ENCODE measurements around the gene CD48.
"Not testable (repeated sequence)": the region's sequence is repeated elsewhere in the genome, so short reads cannot be mapped to it uniquely, and the experiment has no call there.

The CD48 gene

GRCh38 chr1:160741612-160742348 lies 30.2 kb upstream of the CD48 start:
- no peak for DNase-seq (ENCODE audit: low read depth in 2 of 2)

GRCh38 chr1:160741092-160741501 lies 29.5 kb upstream of the CD48 start:
- no peak for DNase-seq (ENCODE audit: low read depth in 2 of 2)

DNA sequence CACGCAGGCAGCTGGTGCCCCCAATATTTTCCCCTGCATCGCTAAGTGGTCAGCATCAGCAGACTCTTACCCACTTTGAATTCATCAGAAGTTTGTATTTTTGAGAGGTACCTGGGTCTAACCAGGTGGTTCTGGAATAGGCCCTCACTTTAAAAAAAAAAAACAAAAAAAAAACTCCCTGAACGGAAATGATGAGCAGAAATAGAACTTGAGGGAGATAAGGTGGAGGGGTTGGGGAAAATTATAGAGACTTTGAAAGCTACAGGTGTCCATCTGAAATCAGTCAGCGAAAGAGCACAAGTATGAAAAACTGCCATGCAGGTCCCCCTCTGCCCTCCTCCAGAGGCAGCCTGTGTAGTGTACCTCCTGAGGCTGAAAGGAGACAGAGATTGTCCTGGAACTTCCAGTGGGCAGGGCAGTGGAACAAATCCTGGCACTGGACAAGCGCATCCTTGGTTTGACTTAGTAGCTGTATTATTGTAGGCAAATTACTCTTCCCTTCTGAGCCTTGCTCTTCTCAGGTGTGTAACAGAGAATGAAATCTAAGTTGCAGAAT lies 28.6 kb upstream of the CD48 start:
- no peak for DNase-seq (ENCODE audit: low read depth in 2 of 2)

DNA sequence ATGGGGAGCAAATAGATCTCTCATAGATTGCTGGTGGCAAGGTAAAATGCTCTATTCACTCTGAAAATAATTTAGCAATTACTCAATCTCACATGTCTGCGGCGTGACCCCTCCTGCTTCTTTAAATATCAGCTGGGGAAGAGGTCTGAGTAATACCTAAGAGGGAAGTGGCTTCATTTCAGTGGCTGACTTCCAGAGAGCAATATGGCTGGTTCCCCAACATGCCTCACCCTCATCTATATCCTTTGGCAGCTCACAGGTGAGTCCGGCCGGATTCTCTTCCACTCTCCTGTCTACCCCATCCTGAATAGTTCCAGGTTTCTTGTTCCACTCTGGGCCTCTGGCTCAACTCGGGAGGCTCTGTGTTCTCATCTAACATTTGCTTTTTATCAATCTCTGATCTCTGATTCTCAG lies 27.5 kb upstream of the CD48 start, which contains the start of gene SLAMF7:
Gene SLAMF7, plus strand, starts transcription at position 150 of the 414 bp plus-strand sequence. Its CDS starts 55 bp downstream, at position 205.
- no peak for DNase-seq (ENCODE audit: low read depth in 2 of 2)

- DNase-seq (ENCODE audit: low read depth in 2 of 2): no peak
These were observed 26.6 kb upstream of the CD48 start for GRCh38 chr1:160738271-160738670.

GRCh38 chr1:160734301-160734700 lies 22.7 kb upstream of the CD48 start:
- DNase-seq (ENCODE audit: low read depth in 2 of 2): no peak

- no peak for DNase-seq (ENCODE audit: low read depth in 2 of 2)
These were observed 22.3 kb upstream of the CD48 start for GRCh38 chr1:160733898-160734297.

DNA sequence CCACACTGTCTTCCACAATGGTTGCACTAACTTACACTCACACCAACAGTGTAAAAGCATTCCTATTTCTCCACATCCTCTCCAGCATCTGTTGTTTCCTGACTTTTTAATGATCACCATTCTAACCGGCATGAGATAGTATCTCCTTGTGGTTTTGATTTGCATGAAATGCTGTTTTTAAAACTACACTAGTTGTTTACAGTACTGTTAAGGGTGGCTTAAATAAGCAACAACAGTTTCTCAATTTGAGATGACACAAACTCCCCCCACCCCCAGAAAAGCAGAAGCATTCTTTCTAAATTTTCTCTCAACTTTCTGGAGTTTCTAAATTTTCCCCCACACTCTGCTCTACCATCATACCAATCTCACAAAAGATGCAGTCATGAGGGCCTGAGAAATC lies 20.4 kb upstream of the CD48 start:
- DNase-seq (ENCODE audit: low read depth in 2 of 2): no peak

GRCh38 chr1:160731564-160731963 lies 19.9 kb upstream of the CD48 start:
- not testable (repeated sequence) for DNase-seq (ENCODE audit: low read depth in 2 of 2)

DNA sequence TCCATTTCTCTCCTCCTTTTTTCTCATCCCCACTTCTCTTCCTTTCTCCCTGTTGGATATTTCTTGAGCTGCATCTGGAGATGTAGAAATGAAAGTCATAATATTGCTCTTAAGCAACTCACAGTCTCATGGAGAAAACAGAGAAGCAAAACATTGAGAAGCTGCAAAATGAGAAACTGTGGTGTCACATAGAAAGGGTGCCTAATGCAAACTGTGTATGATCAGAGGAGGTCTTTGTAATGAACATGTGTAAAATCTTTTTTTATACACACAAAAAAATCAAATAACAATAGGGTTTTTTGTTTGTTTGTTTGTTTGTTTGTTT lies 15.7 kb upstream of the CD48 start:
- DNase-seq (ENCODE audit: low read depth in 2 of 2): no peak

- DNase-seq (ENCODE audit: low read depth in 2 of 2): peak; percentile 44 to 46
These were observed 15.1 kb upstream of the CD48 start for GRCh38 chr1:160726498-160727315.

- DNase-seq (ENCODE audit: low read depth in 2 of 2): no peak
These were observed 14.5 kb upstream of the CD48 start for GRCh38 chr1:160726114-160726497.

GRCh38 chr1:160724465-160725242 lies 13.0 kb upstream of the CD48 start:
- DNase-seq (ENCODE audit: low read depth in 2 of 2): no peak

GRCh38 chr1:160723332-160723731 lies 11.7 kb upstream of the CD48 start:
- DNase-seq (ENCODE audit: low read depth in 2 of 2): no peak

- DNase-seq (ENCODE audit: low read depth in 2 of 2): no peak
These were observed 11.1 kb upstream of the CD48 start for GRCh38 chr1:160722726-160723125.

DNA sequence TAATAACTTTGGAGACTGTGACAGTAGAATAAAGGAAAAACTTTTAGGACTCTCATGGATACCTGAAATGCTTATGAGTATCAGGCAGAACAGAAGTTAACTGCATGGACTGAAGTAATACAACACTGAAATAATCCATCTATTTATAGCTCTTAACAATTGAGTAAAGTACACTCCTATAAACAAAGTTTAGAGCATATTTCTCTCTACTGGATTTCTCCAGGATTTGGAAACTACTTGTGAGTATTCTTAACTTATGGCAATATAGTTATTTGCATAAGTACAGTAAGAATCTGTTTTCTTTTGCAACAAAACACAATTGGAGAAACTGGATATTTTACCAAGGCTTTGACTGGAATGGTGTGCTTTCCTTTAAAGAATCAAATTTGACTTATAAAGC lies 9.9 kb upstream of the CD48 start:
- DNase-seq (ENCODE audit: low read depth in 2 of 2): no peak

DNA sequence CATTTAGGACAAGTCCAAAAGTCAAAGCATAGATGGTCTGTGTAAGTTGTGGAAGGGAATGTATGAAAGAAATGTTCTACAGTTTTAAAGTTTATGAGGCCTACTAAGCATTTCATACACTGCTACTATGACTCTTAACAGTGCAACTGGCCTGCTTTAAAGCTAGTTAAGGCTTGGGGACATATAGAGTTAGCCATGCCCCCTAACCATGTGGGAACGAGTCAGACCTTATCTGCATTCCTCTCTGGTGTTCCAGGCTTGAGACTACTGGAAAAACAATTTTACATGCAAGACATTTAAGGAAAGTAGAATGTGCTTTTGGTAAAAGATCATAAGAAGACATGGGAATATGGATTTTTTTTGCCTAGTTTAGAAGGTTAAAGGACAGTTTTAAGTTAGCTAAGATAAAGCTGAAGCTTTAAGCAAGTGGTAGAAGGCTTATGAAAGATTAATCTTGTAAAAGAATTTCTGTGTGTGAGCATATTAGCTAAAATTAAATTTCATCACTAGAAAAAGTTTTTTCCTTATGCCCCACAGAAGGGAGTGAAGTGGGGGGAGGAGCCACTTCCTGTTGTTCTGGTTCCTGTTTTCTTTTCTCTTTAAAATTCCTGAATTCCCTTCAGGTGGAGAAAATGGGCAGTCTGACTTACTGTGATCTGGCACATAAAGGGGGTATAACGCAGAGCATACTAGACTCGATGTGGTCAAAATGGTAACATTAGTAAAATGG lies 8.9 kb upstream of the CD48 start:
- DNase-seq (ENCODE audit: low read depth in 2 of 2): no peak

DNA sequence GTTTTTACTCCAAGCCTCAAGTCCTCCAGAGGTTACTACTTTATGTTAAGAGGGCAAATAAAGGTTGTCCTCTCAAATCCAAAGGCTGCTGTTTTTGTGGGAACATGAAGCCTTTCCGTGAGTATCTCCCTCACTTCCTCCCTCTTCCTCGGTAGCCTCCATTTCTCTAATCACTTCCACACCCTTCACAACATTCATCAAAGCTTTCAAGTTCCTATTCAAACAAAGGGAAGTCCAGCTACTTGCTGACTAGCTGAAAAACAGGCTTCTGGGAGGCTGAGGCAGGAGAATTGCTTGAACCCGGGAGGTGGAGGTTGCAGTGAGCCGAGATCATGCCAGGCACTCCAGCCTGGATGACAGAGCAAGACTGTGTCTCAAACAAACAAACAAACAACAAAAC lies 6.6 kb upstream of the CD48 start:
- no peak for DNase-seq (ENCODE audit: low read depth in 2 of 2)

GRCh38 chr1:160717306-160717705 lies 5.7 kb upstream of the CD48 start:
- no peak for DNase-seq (ENCODE audit: low read depth in 2 of 2)

DNA sequence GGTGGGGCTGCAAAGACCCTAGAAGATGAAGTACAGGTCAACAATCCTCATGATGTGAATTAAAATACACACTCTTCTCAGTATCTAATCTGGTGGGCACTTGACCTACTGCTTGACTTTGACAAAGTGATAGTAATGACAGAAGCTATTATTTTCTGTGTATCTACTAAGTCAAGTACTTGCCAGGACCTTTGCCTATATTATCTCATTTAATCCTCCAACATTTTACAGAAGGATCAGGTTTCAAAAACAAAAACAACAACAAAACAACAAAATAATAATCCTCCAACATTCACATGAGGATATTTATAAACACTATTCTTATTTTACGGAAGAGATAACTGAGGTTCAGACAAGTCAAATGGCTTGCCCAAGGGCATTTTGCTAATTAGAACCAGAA lies 4.4 kb upstream of the CD48 start:
- DNase-seq (ENCODE audit: low read depth in 2 of 2): no peak

GRCh38 chr1:160714034-160714648 lies 2.5 kb upstream of the CD48 start:
- DNase-seq (ENCODE audit: low read depth in 2 of 2): not testable (repeated sequence)
